GM12873 (cell line): ENCODE results near the gene MMP17.

ENCODE experiments used
- TF ChIP-seq, protein P1 (sequence below): IDR thresholded peaks from 2 replicates; pipeline ENCODE4 v1.5.1; 2012; ENCODE audit warnings: low read depth, mild to moderate bottlenecking, moderate library complexity, low read length, control low read depth; ENCODE audit not compliant: insufficient read depth; ENCODE audit errors: missing control alignments

Gene MMP17

DNA sequence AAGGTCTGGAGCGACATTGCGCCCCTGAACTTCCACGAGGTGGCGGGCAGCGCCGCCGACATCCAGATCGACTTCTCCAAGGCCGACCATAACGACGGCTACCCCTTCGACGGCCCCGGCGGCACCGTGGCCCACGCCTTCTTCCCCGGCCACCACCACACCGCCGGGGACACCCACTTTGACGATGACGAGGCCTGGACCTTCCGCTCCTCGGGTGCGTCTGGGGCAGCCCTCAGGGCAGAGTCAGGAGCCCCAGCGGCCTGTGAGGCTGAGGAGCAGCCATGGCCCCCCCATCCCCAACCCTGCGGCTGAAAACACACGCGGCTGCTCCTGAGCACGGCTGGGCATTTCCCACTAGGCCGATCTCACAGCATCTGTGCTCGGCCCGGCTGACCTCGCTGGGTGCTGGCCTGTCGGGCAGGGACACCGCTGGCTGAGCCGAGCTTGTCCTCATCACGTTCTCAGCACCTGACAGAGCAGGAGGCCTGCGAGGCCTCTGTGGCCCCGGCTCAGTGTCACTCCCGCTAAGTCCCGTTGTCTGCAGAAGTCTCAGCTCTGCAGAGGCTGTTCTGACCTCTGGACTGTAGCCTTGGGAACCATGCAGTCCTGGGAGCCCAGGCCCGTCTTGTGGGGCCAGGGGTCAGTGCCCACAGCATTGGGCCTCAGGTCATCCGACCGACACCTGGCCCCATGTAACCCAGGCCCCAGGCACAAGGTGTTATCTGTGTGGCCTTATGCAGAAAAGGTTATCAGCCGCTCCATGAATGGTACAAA is 12.6 kb downstream of the MMP17 start:
- TF ChIP-seq, protein P1, sequence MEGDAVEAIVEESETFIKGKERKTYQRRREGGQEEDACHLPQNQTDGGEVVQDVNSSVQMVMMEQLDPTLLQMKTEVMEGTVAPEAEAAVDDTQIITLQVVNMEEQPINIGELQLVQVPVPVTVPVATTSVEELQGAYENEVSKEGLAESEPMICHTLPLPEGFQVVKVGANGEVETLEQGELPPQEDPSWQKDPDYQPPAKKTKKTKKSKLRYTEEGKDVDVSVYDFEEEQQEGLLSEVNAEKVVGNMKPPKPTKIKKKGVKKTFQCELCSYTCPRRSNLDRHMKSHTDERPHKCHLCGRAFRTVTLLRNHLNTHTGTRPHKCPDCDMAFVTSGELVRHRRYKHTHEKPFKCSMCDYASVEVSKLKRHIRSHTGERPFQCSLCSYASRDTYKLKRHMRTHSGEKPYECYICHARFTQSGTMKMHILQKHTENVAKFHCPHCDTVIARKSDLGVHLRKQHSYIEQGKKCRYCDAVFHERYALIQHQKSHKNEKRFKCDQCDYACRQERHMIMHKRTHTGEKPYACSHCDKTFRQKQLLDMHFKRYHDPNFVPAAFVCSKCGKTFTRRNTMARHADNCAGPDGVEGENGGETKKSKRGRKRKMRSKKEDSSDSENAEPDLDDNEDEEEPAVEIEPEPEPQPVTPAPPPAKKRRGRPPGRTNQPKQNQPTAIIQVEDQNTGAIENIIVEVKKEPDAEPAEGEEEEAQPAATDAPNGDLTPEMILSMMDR = no peak

DNA sequence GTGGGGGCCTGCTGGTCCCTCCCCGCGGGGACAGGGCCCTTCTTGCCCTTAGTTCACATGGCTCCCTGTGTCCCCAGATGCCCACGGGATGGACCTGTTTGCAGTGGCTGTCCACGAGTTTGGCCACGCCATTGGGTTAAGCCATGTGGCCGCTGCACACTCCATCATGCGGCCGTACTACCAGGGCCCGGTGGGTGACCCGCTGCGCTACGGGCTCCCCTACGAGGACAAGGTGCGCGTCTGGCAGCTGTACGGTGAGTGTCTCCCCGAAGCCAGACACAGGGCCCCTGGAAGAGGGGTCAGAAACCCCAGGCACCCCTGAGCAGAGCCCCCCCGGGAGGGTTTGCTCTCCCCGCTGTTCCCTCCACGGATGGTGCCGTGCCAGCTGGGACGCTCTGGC is 13.4 kb downstream of the MMP17 start:
- TF ChIP-seq, protein P1 = no peak

DNA sequence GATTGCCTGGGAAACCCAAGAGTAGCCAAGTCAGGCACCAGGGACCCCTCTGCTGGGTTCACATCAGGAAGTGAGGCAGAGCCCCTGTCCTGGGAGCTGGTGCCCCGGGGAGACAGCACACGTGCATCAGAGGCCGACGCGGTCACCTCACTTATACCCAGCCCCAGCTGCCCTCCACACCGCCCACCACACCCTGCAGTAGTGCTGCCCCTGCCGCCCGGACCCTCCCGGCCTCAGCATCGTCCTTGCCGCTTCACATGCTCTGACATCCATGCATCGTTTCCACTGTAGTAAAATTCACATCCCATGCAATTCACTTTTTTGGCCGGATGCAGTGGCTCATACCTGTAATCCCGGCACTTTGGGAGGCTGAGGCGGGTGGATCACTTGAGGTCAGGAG is 14.0 kb downstream of the MMP17 start:
- TF ChIP-seq, protein P1 = no peak

DNA sequence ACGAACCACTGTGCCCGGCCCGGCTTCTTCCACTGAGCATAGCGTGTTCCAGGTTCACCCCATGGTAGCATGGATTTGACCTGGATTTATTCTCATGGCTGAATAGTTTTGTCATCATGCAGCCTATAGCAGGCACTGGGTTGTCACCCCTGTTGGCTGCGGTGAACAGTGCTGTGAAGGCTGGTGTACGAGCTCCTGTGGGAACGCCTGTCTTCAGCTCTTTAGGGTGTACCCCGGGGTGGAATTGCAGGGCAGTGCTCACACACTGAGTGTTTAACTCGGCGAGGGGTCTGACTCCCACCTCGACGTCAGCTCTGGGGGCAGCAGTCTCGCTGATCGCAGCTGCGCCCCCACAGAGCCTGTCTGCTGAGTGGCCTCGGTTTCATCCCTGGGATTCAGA is 15.3 kb downstream of the MMP17 start:
- TF ChIP-seq, protein P1 = no peak

DNA sequence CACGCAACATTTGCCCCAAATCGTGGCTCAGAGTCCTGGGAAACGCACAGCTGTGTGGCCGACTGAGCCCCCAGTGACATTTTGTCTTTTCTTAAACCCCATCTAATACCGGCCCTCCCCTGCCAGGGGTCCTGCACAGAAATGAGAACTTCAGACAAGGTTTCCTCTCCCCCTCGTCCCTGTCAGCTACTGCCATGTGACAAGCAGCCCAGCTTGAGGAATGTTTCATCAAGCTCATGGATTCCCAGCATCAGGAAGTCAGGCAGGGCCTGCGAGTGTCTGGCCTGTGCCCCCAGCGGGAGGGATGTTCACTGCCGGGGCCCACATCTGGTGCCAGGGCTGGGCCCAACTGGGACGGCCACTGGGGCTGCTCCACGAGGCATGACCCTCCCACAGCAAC is 15.9 kb downstream of the MMP17 start:
- TF ChIP-seq, protein P1 = no peak

DNA sequence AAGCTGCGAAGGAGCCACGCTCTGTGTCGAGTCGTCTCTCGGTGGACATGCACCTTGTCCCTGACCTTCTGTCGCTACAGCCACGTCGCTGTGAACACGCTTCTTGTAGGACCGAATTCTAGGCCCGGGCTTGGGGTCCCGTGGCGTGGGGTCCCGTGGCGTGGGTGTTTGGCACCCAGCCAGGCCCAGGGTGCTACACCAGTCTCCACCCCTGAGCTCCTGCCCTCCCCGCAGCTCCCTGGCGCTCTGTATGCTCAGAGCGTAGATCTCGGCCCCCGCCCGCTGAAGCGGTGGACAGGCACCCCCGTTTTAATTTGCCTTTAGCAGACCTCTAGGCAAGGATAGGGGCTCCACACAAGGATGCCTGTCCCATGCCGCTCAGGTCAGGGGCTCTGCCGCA is 16.5 kb downstream of the MMP17 start:
- TF ChIP-seq, protein P1 = no peak

DNA sequence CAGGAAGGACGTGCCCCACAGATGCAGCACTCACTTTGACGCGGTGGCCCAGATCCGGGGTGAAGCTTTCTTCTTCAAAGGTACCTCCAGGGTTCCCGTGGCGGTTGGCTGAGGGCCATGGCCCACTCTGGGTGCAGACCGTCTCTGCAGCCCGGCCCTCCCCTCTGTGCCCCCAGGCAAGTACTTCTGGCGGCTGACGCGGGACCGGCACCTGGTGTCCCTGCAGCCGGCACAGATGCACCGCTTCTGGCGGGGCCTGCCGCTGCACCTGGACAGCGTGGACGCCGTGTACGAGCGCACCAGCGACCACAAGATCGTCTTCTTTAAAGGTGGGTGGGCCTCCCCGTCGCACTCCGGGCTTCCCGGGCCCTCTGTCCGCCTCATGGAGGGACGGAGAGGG is 16.9 kb downstream of the MMP17 start:
- TF ChIP-seq, protein P1 = no peak
